Skeletal muscle cell (primary cell): ENCODE measurements around the gene RCOR3.
"Not testable (repeated sequence)": the region's sequence is repeated elsewhere in the genome, so short reads cannot be mapped to it uniquely, and the experiment has no call there.

ENCODE experiments used
- DNase-seq: peaks from one replicate; pipeline ENCODE4 v3.0.0-alpha.2; 2010; ENCODE audit warnings: low read depth
- H3K4me3 ChIP-seq: 2 replicates; pipeline ENCODE4 v1.5.1; 2011; ENCODE audit warnings: low read depth, mild to moderate bottlenecking, control low read depth, low read length, moderate library complexity

Gene RCOR3

DNA sequence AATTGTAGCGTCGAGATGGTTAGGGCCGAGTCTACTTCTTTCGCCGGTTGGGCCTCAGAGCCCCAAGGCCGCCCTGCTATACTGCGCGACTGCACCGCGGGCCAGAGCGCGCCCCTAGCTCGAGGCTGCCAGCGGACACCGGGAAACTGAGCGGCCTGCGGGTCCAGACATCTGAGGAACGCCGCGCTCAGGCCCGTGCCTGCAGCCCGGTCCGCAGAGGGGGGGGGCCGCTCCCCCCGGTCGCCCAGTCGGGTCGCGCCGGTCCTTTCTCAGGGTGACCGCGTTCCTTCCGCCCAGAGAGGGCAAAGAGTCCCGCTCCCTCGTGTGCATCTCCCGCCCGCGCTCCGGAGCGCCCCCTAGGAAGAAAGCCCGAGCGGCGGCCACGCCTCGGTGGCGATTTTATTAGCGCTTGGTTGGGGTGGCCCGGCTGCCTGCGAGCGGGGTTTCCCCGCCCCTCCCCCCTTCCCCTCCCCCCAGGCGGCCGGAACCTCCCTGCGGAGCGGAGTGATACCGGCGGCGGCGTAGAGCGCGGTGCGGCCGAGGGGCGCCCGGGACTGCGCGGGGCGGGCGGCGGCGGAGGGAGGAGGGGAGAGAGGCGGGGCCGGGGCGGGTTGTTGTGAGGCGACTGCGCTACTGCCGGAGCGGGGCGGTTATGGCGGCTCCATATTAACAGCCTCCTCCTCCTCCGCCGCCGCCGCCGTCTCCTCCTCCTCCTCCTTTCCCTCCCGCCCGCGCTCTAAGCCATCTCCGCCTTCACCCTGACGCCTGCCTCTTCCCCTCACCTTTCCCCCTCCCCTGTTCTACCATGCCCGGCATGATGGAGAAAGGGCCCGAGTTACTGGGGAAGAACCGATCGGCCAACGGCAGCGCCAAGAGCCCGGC, at the start of gene RCOR3:
TSS of gene RCOR3 (plus strand) at position 611 of the 882 bp plus-strand sequence. CDS start at position 806, 195 bp downstream.
- peak; percentile 84 for DNase-seq
- peak within 1 kb of the TSS; percentile 89 for H3K4me3 ChIP-seq

GRCh38 chr1:211210052-211210451, 49.1 kb upstream of the RCOR3 start:
- no peak for DNase-seq
- H3K4me3 ChIP-seq, result no peak overlapping the region

DNA sequence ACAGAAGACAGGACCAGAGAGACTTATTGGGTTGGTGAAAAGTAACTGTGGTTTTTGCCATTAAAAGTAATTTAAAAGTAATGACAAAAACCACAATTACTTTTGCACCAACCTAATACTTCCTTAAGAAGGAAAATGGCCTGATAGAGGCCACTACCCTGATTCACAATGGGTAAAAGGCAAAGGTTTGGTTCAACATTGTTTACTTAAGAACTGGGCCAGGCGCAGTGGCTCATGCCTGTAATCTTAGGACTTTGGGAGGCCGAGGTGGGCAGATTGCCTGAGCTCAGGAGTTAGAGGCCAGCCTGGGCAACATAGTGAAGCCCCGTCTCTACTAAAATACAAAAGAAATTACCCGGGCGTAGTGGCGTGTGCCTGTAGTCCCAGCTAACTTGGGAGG, 48.2 kb upstream of the RCOR3 start:
- no peak for DNase-seq
- no peak overlapping the region for H3K4me3 ChIP-seq

GRCh38 chr1:211213702-211214101, 45.5 kb upstream of the RCOR3 start:
- H3K4me3 ChIP-seq, result no peak overlapping the region
- DNase-seq, result no peak

- DNase-seq, result no peak
- H3K4me3 ChIP-seq, result no peak overlapping the region
Measured at GRCh38 chr1:211215577-211215976, 43.6 kb upstream of the RCOR3 start.

DNA sequence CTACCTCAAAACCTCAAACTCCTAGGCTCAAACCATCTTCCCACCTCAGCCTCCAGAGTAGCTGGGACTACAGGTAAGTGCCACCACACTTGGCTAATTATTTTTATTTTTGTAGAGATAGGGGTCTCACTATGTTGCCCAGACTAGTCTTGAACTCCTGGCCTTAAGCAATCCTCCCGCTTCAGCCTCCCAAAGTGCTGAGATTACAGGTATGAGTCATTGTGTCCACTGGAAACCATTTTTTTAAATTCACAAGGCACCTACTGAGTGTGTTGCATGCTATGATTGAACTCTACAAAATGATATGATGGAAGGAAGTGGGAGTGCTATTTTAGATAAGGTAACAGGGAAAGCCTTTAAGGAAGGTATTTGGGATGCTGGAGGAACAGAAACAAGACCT, 41.8 kb upstream of the RCOR3 start:
- no peak overlapping the region for H3K4me3 ChIP-seq

GRCh38 chr1:211222469-211223234, 36.5 kb upstream of the RCOR3 start:
- not testable (repeated sequence) for DNase-seq, H3K4me3 ChIP-seq

More for the DNA sequence above, 41.8 kb upstream of the RCOR3 start:
- no peak for DNase-seq

- DNase-seq, result not testable (repeated sequence)
Measured at GRCh38 chr1:211228573-211229364, 30.4 kb upstream of the RCOR3 start.

GRCh38 chr1:211229365-211229759, 29.8 kb upstream of the RCOR3 start:
- no peak overlapping the region for H3K4me3 ChIP-seq
- DNase-seq, result no peak

More at GRCh38 chr1:211228573-211229364, 30.4 kb upstream of the RCOR3 start:
- H3K4me3 ChIP-seq, result not testable (repeated sequence)

GRCh38 chr1:211231873-211232272, 27.3 kb upstream of the RCOR3 start:
- no peak for DNase-seq

DNA sequence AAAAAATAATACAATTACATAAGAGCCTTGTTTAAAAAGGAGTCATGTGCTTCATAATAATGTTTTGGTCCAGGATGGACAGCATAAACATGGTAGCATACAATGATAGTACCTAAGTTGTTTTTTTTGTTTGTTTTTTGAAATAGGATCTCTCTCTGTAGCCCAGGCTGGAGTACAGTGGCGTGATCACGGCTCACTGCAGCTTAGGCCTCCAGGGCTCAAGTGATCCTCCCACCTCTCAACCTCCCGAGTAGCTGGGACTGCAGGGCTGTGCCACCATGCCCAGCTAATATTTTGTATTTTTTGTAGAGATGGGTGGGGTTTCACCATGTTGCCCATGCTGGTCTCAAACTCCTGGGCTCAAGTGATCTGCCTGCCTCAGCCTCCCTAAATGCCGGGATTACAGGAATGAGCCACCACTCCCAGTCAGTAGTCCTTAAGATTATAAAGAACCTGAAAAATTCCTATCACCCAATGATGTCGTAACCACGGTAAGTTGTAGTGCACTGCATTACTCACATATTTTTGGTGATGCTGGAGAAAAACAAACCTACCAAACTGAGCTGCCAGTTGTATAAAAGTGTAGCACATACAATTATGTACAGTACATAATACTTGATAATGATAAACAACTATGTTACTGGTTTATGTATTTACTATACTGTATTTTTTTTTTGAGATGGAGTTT, 22.4 kb upstream of the RCOR3 start:
- no peak overlapping the region for H3K4me3 ChIP-seq
- DNase-seq, result no peak

More at GRCh38 chr1:211231873-211232272, 27.3 kb upstream of the RCOR3 start:
- H3K4me3 ChIP-seq, result no peak overlapping the region

DNA sequence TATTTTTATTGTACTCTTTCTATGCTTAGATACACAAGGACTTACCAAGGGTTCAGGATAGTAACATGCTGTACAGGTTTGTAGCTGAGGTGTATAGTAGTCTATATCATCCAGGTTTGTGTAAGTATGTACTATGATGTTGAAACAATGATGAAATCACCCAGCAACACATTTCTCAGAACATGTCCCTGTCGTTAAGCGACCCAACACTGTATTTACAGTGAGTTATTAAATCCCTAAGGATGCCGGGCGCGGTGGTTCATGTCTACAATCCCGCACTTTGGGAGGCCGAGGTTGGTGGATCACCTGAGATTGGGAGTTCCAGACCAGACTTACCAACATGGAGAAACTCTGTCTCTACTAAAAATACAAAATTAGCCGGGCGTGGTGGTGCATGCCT, 21.6 kb upstream of the RCOR3 start:
- no peak for DNase-seq
- no peak overlapping the region for H3K4me3 ChIP-seq

GRCh38 chr1:211240567-211240966, 18.6 kb upstream of the RCOR3 start:
- DNase-seq, H3K4me3 ChIP-seq: not testable (repeated sequence)

GRCh38 chr1:211241071-211241470, 18.1 kb upstream of the RCOR3 start:
- H3K4me3 ChIP-seq, result no peak overlapping the region
- DNase-seq, result no peak

GRCh38 chr1:211243639-211244038, 15.5 kb upstream of the RCOR3 start:
- not testable (repeated sequence) for DNase-seq, H3K4me3 ChIP-seq

DNA sequence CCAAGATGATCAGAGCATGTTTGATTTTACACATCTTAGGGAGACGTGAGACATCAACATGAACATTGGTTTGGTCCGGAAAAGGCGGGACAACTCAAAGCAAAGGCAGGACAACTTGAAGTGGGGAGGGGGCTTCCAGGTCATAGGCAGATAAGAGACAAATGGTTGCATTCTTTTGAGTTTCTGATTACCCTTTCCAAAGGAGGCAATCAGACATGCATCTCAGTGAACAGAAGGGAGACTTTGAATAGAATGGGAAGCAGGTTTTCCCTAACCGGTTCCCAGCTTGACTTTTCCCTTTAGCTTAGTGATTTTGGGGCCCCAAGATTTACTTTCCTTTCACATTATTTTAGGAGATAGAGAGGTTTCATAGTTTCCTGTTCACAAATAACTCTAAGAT, 12.6 kb upstream of the RCOR3 start:
- DNase-seq, H3K4me3 ChIP-seq: not testable (repeated sequence)

GRCh38 chr1:211247921-211248320, 11.2 kb upstream of the RCOR3 start:
- no peak for DNase-seq
- H3K4me3 ChIP-seq, result no peak overlapping the region

DNA sequence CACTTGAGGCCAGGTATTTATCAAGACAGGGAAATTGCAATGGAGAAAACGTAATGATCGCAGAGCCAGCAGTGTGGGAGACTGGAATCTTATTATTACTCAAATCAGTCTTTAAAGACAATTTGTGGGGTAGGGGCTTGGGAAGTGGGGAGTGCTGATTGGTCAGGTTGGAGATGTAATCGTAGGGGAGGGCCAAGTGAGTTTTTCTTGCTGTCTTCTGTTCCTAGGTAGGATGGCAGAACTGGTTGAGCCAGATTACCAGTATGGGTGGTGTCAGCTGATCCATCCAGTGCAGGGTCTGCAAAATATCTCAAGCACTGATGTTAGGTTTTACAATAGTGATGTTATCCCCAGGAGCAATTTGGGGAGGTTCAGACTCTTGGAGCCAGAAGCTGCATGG, 9.6 kb upstream of the RCOR3 start:
- not testable (repeated sequence) for H3K4me3 ChIP-seq, DNase-seq

- DNase-seq, result no peak
- peak overlapping the region; percentile 89 for H3K4me3 ChIP-seq
Measured at GRCh38 chr1:211257826-211258225, 1.3 kb upstream of the RCOR3 start.
